Endodermal cell (in vitro differentiated cells): Measurements from ENCODE around the gene PGGHG. TPM values are rescaled to one million over a fixed set of nuclear protein-coding genes. Genes with fewer than 3 reads are reported as not detected.

Experiments
- DNase-seq: peaks from one replicate; pipeline ENCODE4 v3.0.0-alpha.2; 2017
- H3K27ac ChIP-seq: 2 replicates; pipeline ENCODE4 v1.5.1; 2013; ENCODE audit warnings: mild to moderate bottlenecking, low read depth, low read length, moderate library complexity
- H3K27me3 ChIP-seq: 2 replicates; pipeline ENCODE4 v1.6.1; 2013; ENCODE audit warnings: mild to moderate bottlenecking, low read length, moderate library complexity; ENCODE audit not compliant: insufficient read depth, control insufficient read depth, poor library complexity, severe bottlenecking
- H3K36me3 ChIP-seq: 2 replicates; pipeline ENCODE4 v1.7.0; 2013; ENCODE audit warnings: mild to moderate bottlenecking, low read length, moderate library complexity; ENCODE audit not compliant: control insufficient read depth, insufficient read depth
- H3K4me1 ChIP-seq: one replicate; pipeline ENCODE4 v1.7.0; 2013; ENCODE audit warnings: low read length; ENCODE audit not compliant: control insufficient read depth, insufficient read depth
- H3K4me3 ChIP-seq: 2 replicates; pipeline ENCODE4 v1.5.1; 2013; ENCODE audit warnings: mild to moderate bottlenecking, low read length, moderate library complexity
- H3K9ac ChIP-seq: 2 replicates; pipeline ENCODE4 v1.6.1; 2013; ENCODE audit warnings: mild to moderate bottlenecking, low read length, moderate library complexity; ENCODE audit not compliant: poor library complexity, severe bottlenecking; ENCODE audit errors: extremely low read depth
- H3K9me3 ChIP-seq: 2 replicates; pipeline ENCODE4 v1.6.1; 2013; ENCODE audit warnings: mild to moderate bottlenecking, low read length, moderate library complexity; ENCODE audit not compliant: control insufficient read depth
- H3K27ac Mint-ChIP-seq: 2 replicates; pipeline ENCODE4 v1.8.0; 2020; ENCODE audit warnings: mixed read lengths
- H3K27me3 Mint-ChIP-seq: 2 replicates; pipeline ENCODE4 v1.8.0; 2021; ENCODE audit warnings: mild to moderate bottlenecking, mixed read lengths; ENCODE audit not compliant: insufficient read depth
- H3K36me3 Mint-ChIP-seq: 2 replicates; pipeline ENCODE4 v1.8.0; 2020; ENCODE audit warnings: low read depth, mixed read lengths
- H3K4me1 Mint-ChIP-seq: 2 replicates; pipeline ENCODE4 v1.8.0; 2020; ENCODE audit warnings: mixed read lengths
- H3K4me3 Mint-ChIP-seq: 2 replicates; pipeline ENCODE4 v1.8.0; 2020; ENCODE audit warnings: mild to moderate bottlenecking, moderate library complexity, mixed read lengths
- H3K9me3 Mint-ChIP-seq: 2 replicates; pipeline ENCODE4 v1.8.0; 2020; ENCODE audit warnings: mild to moderate bottlenecking, mixed read lengths
- WGBS, 2 experiments: methylation state at CpG; one replicate each; pipeline versions ENCODE4 v1.1.5 to v1.1.7; 2013; ENCODE audit warnings: missing lambda C conversion rate in 2 of 2, mixed read lengths in 1 of 2; ENCODE audit not compliant: insufficient coverage in 1 of 2, insufficient read length in 1 of 2; 5-methylcytosine and 5-hydroxymethylcytosine counted together
- total RNA-seq, 2 donors: library from RNA; stranded (reverse); fragmentation: NEBNext Ultra II Directional in 1 of 2; extraction: Animal tissue kit (Norgen Biotek cat#: 25700) in 1 of 2; gene quantifications; 2 replicates in 1 of 2; 3 replicates in 1 of 2; pipeline ENCODE4 v1.2.1, GENCODE V29; 2021
- TF ChIP-seq, protein P1 (sequence below): fragments of 200-600 bp; sonication (generic); conservative IDR thresholded peaks from 2 replicates; pipeline ENCODE4 v1.5.0; 2021; ENCODE audit warnings: antibody characterized with exemption, mild to moderate bottlenecking

Gene PGGHG
- total RNA-seq, 2 donors from 2014 or later: 129 to 186 TPM

DNA sequence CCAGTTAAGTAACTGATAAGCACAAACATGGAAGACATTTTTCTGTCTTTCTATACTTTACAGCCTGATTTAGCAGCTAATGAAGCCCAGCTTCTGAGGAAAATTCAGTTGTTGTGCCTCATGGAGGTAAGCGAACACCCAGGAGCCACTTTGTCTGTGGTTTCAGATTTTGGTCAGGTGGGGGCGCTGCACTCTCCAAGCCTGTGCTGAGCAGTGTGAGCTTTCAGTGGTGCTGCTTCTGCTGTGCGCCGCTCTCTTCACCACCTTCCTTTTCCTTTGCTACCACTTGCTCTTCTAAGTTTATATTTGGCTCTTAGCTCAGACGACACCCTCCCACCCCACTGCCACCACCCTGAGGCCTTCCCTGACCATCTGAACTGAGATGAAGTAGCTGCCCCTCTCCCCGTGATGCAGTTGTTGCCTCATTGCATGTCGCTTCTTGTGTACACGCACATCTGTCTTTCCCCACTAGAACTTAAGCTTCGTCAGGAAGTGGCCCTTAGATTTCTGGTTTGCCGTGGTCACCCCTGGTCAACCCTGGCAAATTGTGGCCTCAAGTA, 38.1 kb upstream of the PGGHG start:
- Histone ChIP-seq H3K27me3 (no peaks in the 10 kb centered on the region), H3K4me3 (no peak overlapping the region), H3K9me3 (no peaks in the 10 kb centered on the region), H3K27ac (no peak overlapping the region), H3K36me3 (peaks cover 73% of the 10 kb centered on the region), H3K4me1 (no peaks in the 10 kb centered on the region), H3K9ac (no peak overlapping the region)
- Mint-ChIP-seq H3K9me3 (no peaks in the 10 kb centered on the region), H3K36me3 (peaks cover 67% of the 10 kb centered on the region), H3K4me1 (no peaks in the 10 kb centered on the region), H3K27ac (peak overlapping the region; percentile 70), H3K27me3 (peaks cover 2% of the 10 kb centered on the region), H3K4me3 (no peak overlapping the region)
- WGBS, 2 experiments: 83 to 92% methylated on average over 7 to 10 of the region's 10 CpGs
- TF ChIP-seq, protein P1, sequence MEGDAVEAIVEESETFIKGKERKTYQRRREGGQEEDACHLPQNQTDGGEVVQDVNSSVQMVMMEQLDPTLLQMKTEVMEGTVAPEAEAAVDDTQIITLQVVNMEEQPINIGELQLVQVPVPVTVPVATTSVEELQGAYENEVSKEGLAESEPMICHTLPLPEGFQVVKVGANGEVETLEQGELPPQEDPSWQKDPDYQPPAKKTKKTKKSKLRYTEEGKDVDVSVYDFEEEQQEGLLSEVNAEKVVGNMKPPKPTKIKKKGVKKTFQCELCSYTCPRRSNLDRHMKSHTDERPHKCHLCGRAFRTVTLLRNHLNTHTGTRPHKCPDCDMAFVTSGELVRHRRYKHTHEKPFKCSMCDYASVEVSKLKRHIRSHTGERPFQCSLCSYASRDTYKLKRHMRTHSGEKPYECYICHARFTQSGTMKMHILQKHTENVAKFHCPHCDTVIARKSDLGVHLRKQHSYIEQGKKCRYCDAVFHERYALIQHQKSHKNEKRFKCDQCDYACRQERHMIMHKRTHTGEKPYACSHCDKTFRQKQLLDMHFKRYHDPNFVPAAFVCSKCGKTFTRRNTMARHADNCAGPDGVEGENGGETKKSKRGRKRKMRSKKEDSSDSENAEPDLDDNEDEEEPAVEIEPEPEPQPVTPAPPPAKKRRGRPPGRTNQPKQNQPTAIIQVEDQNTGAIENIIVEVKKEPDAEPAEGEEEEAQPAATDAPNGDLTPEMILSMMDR: peak; percentile 90
- peak; percentile 93 for DNase-seq

GRCh38 chr11:251550-251949, 37.4 kb upstream of the PGGHG start:
- Mint-ChIP-seq H3K9me3 (no peaks in the 10 kb centered on the region), H3K27ac (no peak overlapping the region), H3K36me3 (peaks cover 60% of the 10 kb centered on the region), H3K27me3 (peaks cover 2% of the 10 kb centered on the region), H3K4me3 (no peak overlapping the region), H3K4me1 (no peaks in the 10 kb centered on the region)
- TF ChIP-seq, protein P1: no peak
- Histone ChIP-seq H3K9ac (no peak overlapping the region), H3K9me3 (no peaks in the 10 kb centered on the region), H3K27me3 (no peaks in the 10 kb centered on the region), H3K4me3 (no peak overlapping the region), H3K4me1 (no peaks in the 10 kb centered on the region), H3K27ac (no peak overlapping the region), H3K36me3 (peaks cover 66% of the 10 kb centered on the region)
- 94 to 97% methylated on average over 8 to 10 of the region's 10 CpGs for WGBS, 2 experiments
- DNase-seq: peak; percentile 28

GRCh38 chr11:252666-253065, 36.3 kb upstream of the PGGHG start:
- H3K9me3 ChIP-seq: no peaks in the 10 kb centered on the region
- DNase-seq: no peak
- peaks cover 2% of the 10 kb centered on the region for H3K27me3 Mint-ChIP-seq
- no peaks in the 10 kb centered on the region for H3K4me1 ChIP-seq
- H3K9ac ChIP-seq: no peak overlapping the region
- TF ChIP-seq, protein P1: no peak
- no peaks in the 10 kb centered on the region for H3K27me3 ChIP-seq
- H3K27ac Mint-ChIP-seq: no peak overlapping the region
- peaks cover 51% of the 10 kb centered on the region for H3K36me3 Mint-ChIP-seq
- no peaks in the 10 kb centered on the region for H3K9me3 Mint-ChIP-seq
- H3K27ac ChIP-seq: no peak overlapping the region
- H3K4me3 ChIP-seq: no peak overlapping the region
- H3K4me1 Mint-ChIP-seq: no peaks in the 10 kb centered on the region
- no peak overlapping the region for H3K4me3 Mint-ChIP-seq
- peaks cover 54% of the 10 kb centered on the region for H3K36me3 ChIP-seq
- 96 to 97% methylated on average over 6 to 8 of the region's 8 CpGs for WGBS, 2 experiments
